NCI-H146 treated with DMSO at 0.1 percent for 48 hours (cell line): ENCODE data around the gene PHF21A.
A peak's percentile ranks its signal among the peaks of the same experiment; 100 is the strongest.

ENCODE experiments used
- DNase-seq: peaks from one replicate; lab custom pipeline; 2025; ENCODE audit not compliant: unreplicated experiment; lab: John Stamatoyannopoulos, UW

PHF21A gene

GRCh38 chr11:46121301-46121723 is at the start of gene PHF21A:
Gene PHF21A, minus strand, starts transcription at chr11:46121454. Its CDS starts 37,235 bp downstream, at chr11:46084219.
- peak; percentile 71 for DNase-seq

- DNase-seq = no peak
Observed at GRCh38 chr11:46170797-46171196, 49.5 kb upstream of the PHF21A start.

- DNase-seq = no peak
Observed at GRCh38 chr11:46162700-46163099, 41.4 kb upstream of the PHF21A start.

GRCh38 chr11:46161201-46161600 is 39.9 kb upstream of the PHF21A start:
- no peak for DNase-seq

GRCh38 chr11:46160100-46160499 is 38.8 kb upstream of the PHF21A start:
- no peak for DNase-seq

- no peak for DNase-seq
Observed at GRCh38 chr11:46159680-46160079, 38.4 kb upstream of the PHF21A start.

GRCh38 chr11:46149826-46150225 is 28.6 kb upstream of the PHF21A start:
- no peak for DNase-seq

GRCh38 chr11:46149342-46149741 is 28.1 kb upstream of the PHF21A start:
- no peak for DNase-seq

- no peak for DNase-seq
Observed at GRCh38 chr11:46144741-46145140, 23.5 kb upstream of the PHF21A start.

GRCh38 chr11:46143049-46143806 is 22.0 kb upstream of the PHF21A start:
- no peak for DNase-seq

GRCh38 chr11:46142561-46142960 is 21.3 kb upstream of the PHF21A start:
- DNase-seq = no peak

- no peak for DNase-seq
Observed at GRCh38 chr11:46141597-46141996, 20.3 kb upstream of the PHF21A start.

- DNase-seq = no peak
Observed at GRCh38 chr11:46134540-46134939, 13.3 kb upstream of the PHF21A start.

- no peak for DNase-seq
Observed at GRCh38 chr11:46134061-46134460, 12.8 kb upstream of the PHF21A start.

GRCh38 chr11:46133119-46133518 is 11.9 kb upstream of the PHF21A start:
- DNase-seq = no peak

GRCh38 chr11:46130286-46130940 is 9.2 kb upstream of the PHF21A start:
- DNase-seq = no peak

GRCh38 chr11:46129133-46129532 is 7.9 kb upstream of the PHF21A start:
- no peak for DNase-seq

- no peak for DNase-seq
Observed at GRCh38 chr11:46127150-46127638, 5.9 kb upstream of the PHF21A start.

GRCh38 chr11:46125284-46125683 is 4.0 kb upstream of the PHF21A start:
- DNase-seq = no peak

- no peak for DNase-seq
Observed at GRCh38 chr11:46122945-46123715, 1.9 kb upstream of the PHF21A start.

- DNase-seq = peak; percentile 65
Observed at GRCh38 chr11:46121724-46122477, 647 bp upstream of the PHF21A start.
